Mammary epithelial cell (primary cell): ENCODE measurements around the gene SLC25A17.

Experiments used
- EZH2 ChIP-seq: IDR thresholded peaks from 2 replicates; pipeline ENCODE4 v1.6.1; 2012; ENCODE audit warnings: low read length, inconsistent platforms, borderline replicate concordance
- TF ChIP-seq, protein P1 (sequence below), 2 donors: IDR thresholded peaks in 1 of 2; conservative IDR thresholded peaks in 1 of 2; 2 replicates each; pipeline ENCODE4 v1.5.1; 2011 to 2012; ENCODE audit warnings: inconsistent platforms in 2 of 2, low read length in 2 of 2, mild to moderate bottlenecking in 2 of 2, control low read depth in 1 of 2, low read depth in 1 of 2; ENCODE audit not compliant: insufficient read depth in 1 of 2; ENCODE audit errors: extremely low read depth in 1 of 2

DNA sequence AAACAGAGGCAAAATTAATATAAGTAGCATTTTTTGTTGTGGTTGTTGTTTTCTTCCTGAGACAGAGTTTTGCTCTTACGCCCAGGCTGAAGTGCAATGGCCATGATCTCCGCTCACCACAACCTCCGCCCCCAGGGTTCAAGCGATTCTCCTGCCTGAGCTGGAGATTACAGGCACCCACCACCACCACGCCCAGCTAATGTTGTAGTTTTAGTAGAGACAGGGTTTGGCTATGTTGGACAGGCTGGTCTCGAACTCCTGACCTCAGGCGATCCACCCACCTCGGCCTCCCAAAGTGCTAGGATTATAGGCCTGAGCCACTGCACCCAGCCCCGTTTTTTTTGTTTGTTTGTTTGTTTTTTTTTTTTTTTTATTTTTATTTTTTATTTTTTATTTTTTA, 75.4 kb downstream of the SLC25A17 start:
- TF ChIP-seq, protein P1, sequence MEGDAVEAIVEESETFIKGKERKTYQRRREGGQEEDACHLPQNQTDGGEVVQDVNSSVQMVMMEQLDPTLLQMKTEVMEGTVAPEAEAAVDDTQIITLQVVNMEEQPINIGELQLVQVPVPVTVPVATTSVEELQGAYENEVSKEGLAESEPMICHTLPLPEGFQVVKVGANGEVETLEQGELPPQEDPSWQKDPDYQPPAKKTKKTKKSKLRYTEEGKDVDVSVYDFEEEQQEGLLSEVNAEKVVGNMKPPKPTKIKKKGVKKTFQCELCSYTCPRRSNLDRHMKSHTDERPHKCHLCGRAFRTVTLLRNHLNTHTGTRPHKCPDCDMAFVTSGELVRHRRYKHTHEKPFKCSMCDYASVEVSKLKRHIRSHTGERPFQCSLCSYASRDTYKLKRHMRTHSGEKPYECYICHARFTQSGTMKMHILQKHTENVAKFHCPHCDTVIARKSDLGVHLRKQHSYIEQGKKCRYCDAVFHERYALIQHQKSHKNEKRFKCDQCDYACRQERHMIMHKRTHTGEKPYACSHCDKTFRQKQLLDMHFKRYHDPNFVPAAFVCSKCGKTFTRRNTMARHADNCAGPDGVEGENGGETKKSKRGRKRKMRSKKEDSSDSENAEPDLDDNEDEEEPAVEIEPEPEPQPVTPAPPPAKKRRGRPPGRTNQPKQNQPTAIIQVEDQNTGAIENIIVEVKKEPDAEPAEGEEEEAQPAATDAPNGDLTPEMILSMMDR (conservative IDR thresholded peaks at IDR 0.05 in 1 of 2, IDR thresholded peaks at IDR 0.05 in 1 of 2; ENCODE audit: extremely low read depth in 1 of 2, insufficient read depth in 1 of 2, low read depth in 1 of 2, low read length in 2 of 2), result no peak
- TF ChIP-seq EZH2, result no peak
